COLO829 (cell line): ENCODE data around the gene CMC2.

Experiments used
- DNase-seq: peaks from one replicate; pipeline ENCODE4 v3.0.0; 2012; ENCODE audit warnings: low spot score

CMC2 gene

GRCh38 chr16:80931801-80932707 is 74.6 kb downstream of the CMC2 start:
- DNase-seq: no peak

GRCh38 chr16:80924372-80924978 is 82.2 kb downstream of the CMC2 start:
- DNase-seq: peak; percentile 17

- no peak for DNase-seq
Observed at GRCh38 chr16:80923356-80923755, 83.3 kb downstream of the CMC2 start.
